Kidney (tissue), 14 donors: ENCODE results near the gene CENPA. TPM values are rescaled to one million over a fixed set of nuclear protein-coding genes. Genes with fewer than 3 reads are reported as not detected.

Experiments
- DNase-seq, 5 donors: peaks; one replicate each; pipeline ENCODE4 v3.0.0-alpha.2; 2013 to 2020
- FAIRE-seq: peaks from 2 replicates; lab custom pipeline; 2012; peaks lifted over from hg19 to GRCh38; lab: Jason Lieb, UNC
- H3K27ac ChIP-seq, 2 donors: one replicate each; pipeline ENCODE4 v1.7.0; 2013; ENCODE audit warnings: low read depth in 2 of 2, low read length in 2 of 2, inconsistent platforms in 1 of 2
- H3K27me3 ChIP-seq: one replicate; pipeline ENCODE4 v1.7.1; 2013; ENCODE audit warnings: low read length, inconsistent platforms; ENCODE audit not compliant: control insufficient read depth, insufficient read depth
- H3K36me3 ChIP-seq, 3 donors: one replicate each; pipeline versions ENCODE4 v1.7.0 to v1.7.1; 2013; ENCODE audit warnings: low read length in 3 of 3, control low read depth in 1 of 3, inconsistent platforms in 1 of 3; ENCODE audit not compliant: insufficient read depth in 3 of 3, control insufficient read depth in 2 of 3
- H3K4me1 ChIP-seq, 3 donors: one replicate each; pipeline versions ENCODE4 v1.7.0 to v1.7.1; 2013; ENCODE audit warnings: low read length in 3 of 3, inconsistent platforms in 1 of 3, low read depth in 1 of 3; ENCODE audit not compliant: control insufficient read depth in 2 of 3, insufficient read depth in 2 of 3
- H3K4me3 ChIP-seq, 3 donors: one replicate each; pipeline versions ENCODE4 v1.7.0 to v1.8.1; 2013; ENCODE audit warnings: low read length in 3 of 3, control low read depth in 1 of 3, inconsistent platforms in 1 of 3
- H3K9ac ChIP-seq, 3 donors: one replicate each; pipeline versions ENCODE4 v1.7.0 to v1.7.1; 2013; ENCODE audit warnings: low read length in 3 of 3, control low read depth in 1 of 3, inconsistent platforms in 1 of 3
- H3K9me3 ChIP-seq, 3 donors: one replicate each; pipeline versions ENCODE4 v1.7.0 to v1.7.1; 2013; ENCODE audit warnings: low read length in 3 of 3, control low read depth in 1 of 3, inconsistent platforms in 1 of 3; ENCODE audit not compliant: control insufficient read depth in 2 of 3, insufficient read depth in 1 of 3
- CTCF ChIP-seq: IDR thresholded peaks from 3 replicates; pipeline ENCODE4 v1.5.1; 2012; ENCODE audit warnings: mild to moderate bottlenecking, moderate library complexity, borderline replicate concordance; ENCODE audit not compliant: insufficient read depth; ENCODE audit errors: extremely low read depth
- intact Hi-C: fragments of 100-400 bp; cut with DNase I; formaldehyde crosslinking; loops from one replicate; pipeline ENCODE4 v1.11.1; 2022
- polyA plus RNA-seq: library from polyadenylated mRNA; stranded (reverse); fragments of 350-450 nt; fragmentation: Illumina TruSeq; extraction: RNeasy Lipid Tissue Mini Kit (QIAGEN cat#74804); gene quantifications from one replicate; pipeline ENCODE4 v1.2.3, GENCODE V29; 2014; ENCODE audit warnings: low read depth, low replicate concordance; ENCODE audit not compliant: insufficient read depth
- total RNA-seq: library from RNA; stranded (reverse); fragmentation: NEBNext Ultra II Directional; extraction: Animal tissue kit (Norgen Biotek cat#: 25700); gene quantifications from one replicate; pipeline ENCODE4 v1.2.1, GENCODE V29; 2021
- donor health status: control.
- donor health status: control.
- donor health status: control.
- donor health status: control.
- donor health status: control.
- donor health status: DM: yes; HTN: yes; CAD: no.
- donor health status: Normal renal cell carcinoma (clear cell type).

Gene CENPA
- total and polyA plus RNA-seq, 2 donors from 2014 or later = 0.63 TPM; not detected in 1

GRCh38 chr2:26782876-26783704 is 2.8 kb upstream of the CENPA start:
- no peak overlapping the region for H3K27ac ChIP-seq
- no peak overlapping the region for H3K4me3 ChIP-seq
- intact Hi-C loops = no loop called here
- DNase-seq (no peak), FAIRE-seq (no peak)
- no peaks in the 10 kb centered on the region for H3K9me3 ChIP-seq
- no peak for TF ChIP-seq CTCF
- peaks cover 0 to 4% (median 0%) of the 10 kb centered on the region in 3 donors for H3K4me1 ChIP-seq
- H3K9ac ChIP-seq = no peak overlapping the region
- peaks cover 0 to 8% (median 7%) of the 10 kb centered on the region in 3 donors for H3K36me3 ChIP-seq
- H3K27me3 ChIP-seq = no peaks in the 10 kb centered on the region

GRCh38 chr2:26784570-26785234 is 1.2 kb upstream of the CENPA start:
- Histone ChIP-seq H3K4me3 (no peak overlapping the region), H3K4me1 (peaks cover 0 to 4% (median 0%) of the 10 kb centered on the region in 3 donors), H3K27me3 (no peaks in the 10 kb centered on the region), H3K36me3 (peaks cover 0 to 3% (median 0%) of the 10 kb centered on the region in 3 donors), H3K9ac (no peak overlapping the region), H3K9me3 (no peaks in the 10 kb centered on the region), H3K27ac (no peak overlapping the region)
- intact Hi-C loops = no loop called here
- no peak for TF ChIP-seq CTCF
- DNase-seq (no peak), FAIRE-seq (no peak)

GRCh38 chr2:26786207-26787028 is 562 bp downstream of the CENPA start:
- H3K36me3 ChIP-seq = no peaks in the 10 kb centered on the region
- peak in 3 of 5 donors; percentile 16 to 87 (median 69) for DNase-seq
- intact Hi-C loops = no loop called here
- peak overlapping the region in 1 of 3 donors; percentile 29 for H3K9ac ChIP-seq
- H3K9me3 ChIP-seq = no peaks in the 10 kb centered on the region
- H3K27me3 ChIP-seq = no peaks in the 10 kb centered on the region
- H3K4me1 ChIP-seq = peaks cover 0 to 4% (median 0%) of the 10 kb centered on the region in 3 donors
- TF ChIP-seq CTCF = no peak
- peak overlapping the region; percentile 42 to 52 (median 50) for H3K4me3 ChIP-seq
- no peak overlapping the region for H3K27ac ChIP-seq
- FAIRE-seq = no peak
